ENCODE data around the gene DLG2. TPM values are rescaled to one million over a fixed set of nuclear protein-coding genes. Genes with fewer than 3 reads are reported as not detected.
"Not testable (repeated sequence)": the region's sequence is repeated elsewhere in the genome, so short reads cannot be mapped to it uniquely, and the experiment has no call there.

Gene DLG2
- total RNA-seq (1 to 10 TPM; 2.0 to 2.1 TPM), total RNA-seq (0.70 to 11.0 (median 3.3) reads per million in 172 experiments)
- polyA plus RNA-seq (2013, experiment 1 of 2), result 0.95 TPM
- 1.3 TPM for polyA plus RNA-seq (2013, experiment 2 of 2)

- peak within 1 kb of the TSS; percentile 96 for H3K4me3 Mint-ChIP-seq
- peak within 1 kb of the TSS; percentile 92 for H3K27ac Mint-ChIP-seq
- Histone ChIP-seq H3K4me1 (ENCODE audit: insufficient read depth, low read length) (peaks cover 13% of the 10 kb centered on the region), H3K9me3 (ENCODE audit: control insufficient read depth in 1 of 2, insufficient read depth in 1 of 2, low read length in 2 of 2) (no peaks in the 10 kb centered on the region), H3K36me3 (ENCODE audit: insufficient read depth, low read length) (peaks cover 20% of the 10 kb centered on the region), H3K27me3 (ENCODE audit: control insufficient read depth in 1 of 2, insufficient read depth in 2 of 2, low read length in 2 of 2) (no peaks in the 10 kb centered on the region), H3K4me3 (ENCODE audit: low read length) (peak within 1 kb of the TSS; percentile 71), H3K27ac (ENCODE audit: low read depth in 1 of 2, low read length in 2 of 2) (peak within 1 kb of the TSS; percentile 62 to 83)
- intact Hi-C loops (cut with DNase I, micrococcal nuclease), result loop anchor here (1.0 to 10.0 kb wide), 7 partner anchors 127 to 1407 kb away; partner anchors contain the start of genes HIKESHI (in 2 of the 2), PICALM (in 1 of the 2) and TMEM135 (in 1 of the 2)
- H3K36me3 Mint-ChIP-seq (ENCODE audit: low read depth), result peaks cover 39% of the 10 kb centered on the region
- H3K4me1 Mint-ChIP-seq (ENCODE audit: low read depth), result peaks cover 59% of the 10 kb centered on the region
- peak in 3 of 14 experiments; percentile 6 to 35 (median 14) for DNase-seq
- H3K27me3 Mint-ChIP-seq, result no peaks in the 10 kb centered on the region
- TF ChIP-seq CTCF (IDR thresholded peaks at IDR 0.05), result no peak
- ATAC-seq (ENCODE audit: poor library complexity), result peak; percentile 7
- ChIA-PET POLR2A (interaction anchor here (0.9 to 5.8 kb wide), 14 partner anchors 10 to 617 kb away, joined by 3 to 84 read pairs (median 4); partner anchors contain the start of genes CCDC83, CREBZF, EED and PICALM), CTCF (interaction anchor here (0.8 to 1.3 kb wide), 5 partner anchors 14 to 228 kb away, joined by 3 read pairs; partner anchors contain the start of genes CCDC83 and CREBZF)
- H3K9me3 Mint-ChIP-seq, result no peaks in the 10 kb centered on the region
These were observed at the start of gene DLG2 for GRCh38 chr11:85627332-85627997. Gene DLG2 (minus strand): TSS chr11:85627344.

GRCh38 chr11:85673393-85673792 is 46.2 kb upstream of the DLG2 start:
- TF ChIP-seq CTCF (IDR thresholded peaks at IDR 0.05), result no peak
- ChIA-PET CTCF (no interaction called here), POLR2A (no interaction called here)
- H3K4me1 Mint-ChIP-seq (ENCODE audit: low read depth), result no peaks in the 10 kb centered on the region
- no peaks in the 10 kb centered on the region for H3K9me3 ChIP-seq (ENCODE audit: control insufficient read depth in 1 of 2, insufficient read depth in 1 of 2, low read length in 2 of 2)
- H3K9me3 Mint-ChIP-seq, result no peaks in the 10 kb centered on the region
- no peaks in the 10 kb centered on the region for H3K4me1 ChIP-seq (ENCODE audit: insufficient read depth, low read length)
- DNase-seq (no peak), ATAC-seq (ENCODE audit: poor library complexity) (no peak)
- no peak overlapping the region for H3K4me3 ChIP-seq (ENCODE audit: low read length)
- H3K27me3 Mint-ChIP-seq, result no peaks in the 10 kb centered on the region
- H3K27ac Mint-ChIP-seq, result no peak overlapping the region
- no peaks in the 10 kb centered on the region for H3K36me3 Mint-ChIP-seq (ENCODE audit: low read depth)
- no peak overlapping the region for H3K27ac ChIP-seq (ENCODE audit: low read depth in 1 of 2, low read length in 2 of 2)
- intact Hi-C loops (cut with DNase I, micrococcal nuclease), result no loop called here
- no peaks in the 10 kb centered on the region for H3K27me3 ChIP-seq (ENCODE audit: control insufficient read depth in 1 of 2, insufficient read depth in 2 of 2, low read length in 2 of 2)
- H3K4me3 Mint-ChIP-seq, result no peak overlapping the region
- H3K36me3 ChIP-seq (ENCODE audit: insufficient read depth, low read length), result no peaks in the 10 kb centered on the region

- ChIA-PET POLR2A (no interaction called here), CTCF (no interaction called here)
- Mint-ChIP-seq H3K27me3 (no peaks in the 10 kb centered on the region), H3K27ac (no peak overlapping the region), H3K9me3 (no peaks in the 10 kb centered on the region), H3K36me3 (ENCODE audit: low read depth) (no peaks in the 10 kb centered on the region), H3K4me1 (ENCODE audit: low read depth) (no peaks in the 10 kb centered on the region), H3K4me3 (no peak overlapping the region)
- Histone ChIP-seq H3K36me3 (ENCODE audit: insufficient read depth, low read length) (no peaks in the 10 kb centered on the region), H3K27ac (ENCODE audit: low read depth in 1 of 2, low read length in 2 of 2) (no peak overlapping the region), H3K9me3 (ENCODE audit: control insufficient read depth in 1 of 2, insufficient read depth in 1 of 2, low read length in 2 of 2) (no peaks in the 10 kb centered on the region), H3K4me1 (ENCODE audit: insufficient read depth, low read length) (no peaks in the 10 kb centered on the region), H3K27me3 (ENCODE audit: control insufficient read depth in 1 of 2, insufficient read depth in 2 of 2, low read length in 2 of 2) (no peaks in the 10 kb centered on the region), H3K4me3 (ENCODE audit: low read length) (no peak overlapping the region)
- DNase-seq (no peak), ATAC-seq (ENCODE audit: poor library complexity) (no peak)
- intact Hi-C loops (cut with DNase I, micrococcal nuclease), result no loop called here
- TF ChIP-seq CTCF (IDR thresholded peaks at IDR 0.05), result no peak
These were observed 45.2 kb upstream of the DLG2 start for GRCh38 chr11:85672105-85672902.

- H3K36me3 ChIP-seq (ENCODE audit: insufficient read depth, low read length); H3K27ac ChIP-seq (ENCODE audit: low read depth in 1 of 2, low read length in 2 of 2); H3K4me1 ChIP-seq (ENCODE audit: insufficient read depth, low read length); H3K4me1 Mint-ChIP-seq (ENCODE audit: low read depth); H3K4me3 ChIP-seq (ENCODE audit: low read length); DNase-seq; H3K4me3 Mint-ChIP-seq; H3K27ac Mint-ChIP-seq; H3K9me3 Mint-ChIP-seq; intact Hi-C loops (cut with DNase I, micrococcal nuclease); H3K36me3 Mint-ChIP-seq (ENCODE audit: low read depth); H3K27me3 ChIP-seq (ENCODE audit: control insufficient read depth in 1 of 2, insufficient read depth in 2 of 2, low read length in 2 of 2); ATAC-seq (ENCODE audit: poor library complexity); H3K9me3 ChIP-seq (ENCODE audit: control insufficient read depth in 1 of 2, insufficient read depth in 1 of 2, low read length in 2 of 2); CTCF ChIA-PET; H3K27me3 Mint-ChIP-seq: not testable (repeated sequence)
- POLR2A ChIA-PET, result interaction anchor here (0.6 kb wide), 1 partner anchor 16 kb away, joined by 4 read pairs; no protein-coding TSS in a partner anchor
These were observed 44.0 kb upstream of the DLG2 start for GRCh38 chr11:85670949-85671663.
